Stimulated activated CD4-positive, alpha-beta T cell treated with anti-CD3 and anti-CD28 coated beads, Interleukin-1b, Interleukin-23, amount 100 ng/mL, for 24 hours (primary cell): ENCODE data around the gene CACNA1F.

Source experiments
- DNase-seq, 4 experiments: peaks; one replicate each; pipeline ENCODE4 v3.0.0-alpha.2; 2020; ENCODE audit warnings: low read depth in 4 of 4, low spot score in 1 of 4

CACNA1F gene

DNA sequence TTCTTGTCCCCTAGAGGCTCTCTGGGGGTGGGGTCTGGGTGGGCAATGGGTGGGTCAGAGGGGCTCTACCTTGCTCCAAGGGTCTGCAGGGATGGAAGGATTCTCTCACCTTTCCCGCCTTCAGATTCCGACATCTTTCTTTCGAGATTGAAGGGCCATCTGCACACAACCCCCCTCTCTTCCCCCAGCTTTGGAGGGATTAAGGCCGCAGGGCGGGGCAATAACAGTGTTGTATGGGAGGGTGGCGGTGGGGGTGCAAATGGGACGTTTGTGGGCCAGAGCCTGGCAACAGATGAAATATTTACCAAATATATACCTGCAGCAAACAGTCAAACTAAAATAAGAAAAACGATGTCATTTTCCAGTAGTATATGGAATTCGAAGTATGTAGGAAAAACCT lies at the start of gene CACNA1F:
Gene CACNA1F, minus strand, starts transcription at position 165 of the 400 bp plus-strand sequence. Its CDS starts 31 bp downstream, at position 134.
- DNase-seq, result no peak

DNA sequence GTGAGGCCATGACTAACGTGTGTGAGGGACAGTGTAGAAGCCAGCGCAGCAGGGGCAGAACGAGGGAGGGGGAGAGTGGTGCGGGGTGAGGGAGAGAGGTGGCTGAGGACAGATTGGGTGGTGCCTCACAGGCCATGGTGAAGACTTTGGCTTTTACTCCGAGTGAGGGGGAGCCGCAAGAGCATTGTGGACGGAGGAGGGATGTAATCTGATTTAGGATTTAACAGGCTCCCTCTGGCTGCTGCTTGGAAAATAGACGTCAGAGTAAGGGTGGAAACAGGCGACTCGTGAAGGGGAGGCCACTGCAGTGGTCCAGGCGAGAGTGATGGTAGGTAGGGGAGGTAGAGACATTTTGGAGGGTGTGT lies 49.5 kb upstream of the CACNA1F start:
- DNase-seq, result no peak

DNA sequence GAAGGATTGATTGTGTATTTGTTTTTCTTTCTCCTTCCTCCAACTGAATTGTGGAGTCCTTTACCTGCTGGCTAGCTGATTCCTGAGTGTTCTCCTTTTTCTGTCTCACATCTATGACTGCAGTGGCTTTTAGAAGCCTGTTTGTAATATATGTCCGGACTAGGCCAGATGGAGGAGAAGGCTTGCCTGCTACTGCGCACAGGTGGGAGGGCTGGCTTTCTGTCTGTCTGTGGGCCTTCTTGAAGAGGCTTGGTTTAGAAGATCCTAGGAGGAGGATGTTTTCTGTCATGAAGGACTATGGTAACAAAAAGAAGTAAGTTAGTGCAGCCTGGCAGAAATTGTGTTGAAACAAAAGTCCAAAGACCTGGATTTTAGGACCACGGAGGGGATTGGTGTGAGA lies 44.9 kb upstream of the CACNA1F start:
- DNase-seq, result no peak

DNA sequence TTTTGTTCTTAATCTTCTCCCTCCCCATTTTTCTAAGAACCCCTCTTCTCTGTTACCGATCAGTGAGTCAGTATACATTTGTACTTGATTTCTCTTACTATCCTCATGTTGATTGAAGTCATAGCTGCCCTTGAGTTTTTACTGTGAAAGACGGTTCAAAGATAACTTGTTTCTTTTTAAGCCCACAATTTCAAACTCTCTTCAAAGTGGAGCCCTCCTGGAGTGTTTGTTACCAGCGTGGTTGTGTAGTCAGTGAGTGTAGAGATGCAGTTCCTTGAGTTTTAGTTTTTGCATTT lies 44.3 kb upstream of the CACNA1F start:
- no peak for DNase-seq

DNA sequence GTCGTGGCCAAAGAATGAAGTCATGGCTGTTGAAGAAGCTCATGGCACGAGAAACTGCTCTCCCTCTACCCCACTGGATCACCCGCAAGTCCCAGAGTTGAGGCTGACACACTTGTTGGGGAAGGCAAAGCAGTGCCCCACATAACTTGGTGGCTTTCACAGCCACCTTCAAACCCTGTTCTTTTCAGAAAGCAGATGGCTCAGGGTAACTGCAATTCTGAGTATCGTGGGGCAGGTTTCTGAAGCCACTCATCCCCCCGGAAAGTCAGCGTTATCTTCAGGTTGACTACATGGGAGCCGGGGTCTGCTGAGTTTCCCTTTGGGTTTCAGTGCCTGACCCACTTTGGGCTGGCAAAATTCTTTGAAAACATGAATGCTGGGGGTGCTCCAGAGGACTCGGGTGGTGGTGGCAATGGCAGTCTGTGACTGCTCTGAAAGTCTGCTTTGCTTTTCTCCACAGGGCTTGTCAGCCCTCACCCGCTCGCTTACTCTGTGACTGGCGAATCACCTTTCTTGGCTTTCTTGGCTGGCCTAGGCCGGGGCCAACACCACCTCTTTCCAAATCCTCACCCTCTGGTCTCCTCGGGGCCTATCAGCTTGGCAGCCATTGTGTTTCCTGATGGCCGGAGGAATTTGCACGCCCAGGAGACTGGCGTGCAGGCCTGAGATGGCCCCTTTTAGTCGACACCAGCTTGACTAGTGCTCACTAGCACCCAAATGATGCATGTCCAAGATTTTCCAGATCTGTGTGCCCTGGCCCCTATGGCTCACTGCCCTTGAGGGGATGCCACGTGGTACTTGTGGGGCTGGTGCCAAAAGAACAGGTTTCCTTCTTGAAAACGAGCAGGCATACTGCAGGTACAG lies 43.8 kb upstream of the CACNA1F start:
- no peak for DNase-seq

DNA sequence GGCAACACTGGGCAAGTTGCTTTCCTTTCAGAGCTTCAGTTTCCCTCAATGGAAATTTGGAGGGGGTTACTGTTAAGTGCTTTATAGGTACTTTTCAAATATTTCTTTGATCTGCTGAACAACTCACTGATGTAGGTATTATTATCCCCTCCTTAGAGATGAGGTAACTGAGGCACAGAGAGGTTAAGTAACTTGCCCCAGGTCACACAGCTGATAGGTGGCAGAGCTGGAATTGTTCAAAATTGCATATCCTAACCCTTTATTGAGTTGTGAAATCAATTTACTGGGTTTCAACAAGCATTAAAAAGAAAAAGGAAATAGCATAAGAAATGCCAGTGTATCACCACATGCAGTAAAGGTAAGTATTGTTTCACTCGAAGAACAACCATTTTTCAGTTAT lies 43.1 kb upstream of the CACNA1F start:
- DNase-seq, result no peak

DNA sequence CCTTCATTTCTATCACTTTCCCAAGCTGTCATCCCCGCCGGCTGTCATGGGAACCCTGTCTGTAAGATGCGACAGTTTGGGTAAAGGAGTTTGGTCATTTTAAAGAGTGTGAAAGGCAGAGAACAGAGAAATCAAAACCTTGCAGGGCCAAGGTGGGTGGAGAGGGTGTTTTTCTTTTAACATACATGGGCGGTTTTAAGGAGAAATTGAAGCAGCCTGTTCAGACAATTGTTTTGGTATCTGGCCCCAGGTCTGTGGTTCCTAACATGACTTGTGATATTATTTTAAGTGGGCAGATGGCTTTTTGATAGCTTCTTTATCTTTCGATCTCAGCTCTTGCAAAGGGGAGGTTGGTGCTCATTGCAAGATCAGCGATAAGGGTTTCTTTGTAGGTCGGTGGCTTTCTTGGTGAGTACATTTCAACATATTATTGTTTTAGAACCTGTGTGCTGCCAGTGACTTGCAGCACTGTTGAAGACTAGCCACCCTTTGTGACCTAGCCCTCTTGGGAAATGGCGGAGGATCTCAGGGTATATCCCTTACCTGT lies 40.1 kb upstream of the CACNA1F start:
- no peak for DNase-seq

DNA sequence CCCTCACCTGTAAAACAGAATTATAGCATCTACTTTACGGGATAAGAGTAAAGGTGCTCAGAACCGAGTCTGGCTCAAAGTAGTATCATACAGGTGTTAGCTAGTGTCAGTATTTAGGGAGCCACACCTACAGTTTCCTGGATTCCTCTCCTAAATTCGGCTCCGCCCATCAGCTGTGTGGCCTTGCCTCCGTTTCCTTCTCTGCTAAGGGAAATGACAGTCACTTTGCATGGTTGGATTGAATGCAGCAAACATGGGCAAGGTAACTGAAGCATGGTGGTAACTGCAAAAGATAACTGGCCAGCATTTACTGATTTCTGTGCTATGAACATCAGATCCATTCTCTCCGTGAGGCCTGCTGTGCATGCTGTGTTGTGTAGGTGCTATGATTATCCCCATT lies 39.3 kb upstream of the CACNA1F start:
- no peak for DNase-seq

DNA sequence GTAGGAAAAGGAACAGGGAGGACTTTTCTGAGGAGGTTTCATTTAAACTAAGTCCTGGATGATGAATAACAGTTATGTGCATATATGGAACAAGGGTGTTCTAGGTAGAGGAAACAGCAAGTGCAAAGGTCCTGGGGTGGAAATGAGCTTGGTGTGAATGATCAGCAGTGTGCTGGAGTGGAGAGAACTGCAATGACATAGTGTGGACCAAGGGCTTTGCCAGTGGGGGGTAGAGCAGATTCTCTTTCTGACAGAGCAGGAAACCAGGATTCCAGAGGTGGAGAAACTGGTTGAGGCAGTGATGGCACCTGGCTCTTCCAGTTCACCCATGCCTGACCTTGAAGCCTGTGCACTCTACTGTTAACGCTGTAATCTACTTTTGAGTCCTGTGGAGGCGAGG lies 38.2 kb upstream of the CACNA1F start:
- no peak for DNase-seq

DNA sequence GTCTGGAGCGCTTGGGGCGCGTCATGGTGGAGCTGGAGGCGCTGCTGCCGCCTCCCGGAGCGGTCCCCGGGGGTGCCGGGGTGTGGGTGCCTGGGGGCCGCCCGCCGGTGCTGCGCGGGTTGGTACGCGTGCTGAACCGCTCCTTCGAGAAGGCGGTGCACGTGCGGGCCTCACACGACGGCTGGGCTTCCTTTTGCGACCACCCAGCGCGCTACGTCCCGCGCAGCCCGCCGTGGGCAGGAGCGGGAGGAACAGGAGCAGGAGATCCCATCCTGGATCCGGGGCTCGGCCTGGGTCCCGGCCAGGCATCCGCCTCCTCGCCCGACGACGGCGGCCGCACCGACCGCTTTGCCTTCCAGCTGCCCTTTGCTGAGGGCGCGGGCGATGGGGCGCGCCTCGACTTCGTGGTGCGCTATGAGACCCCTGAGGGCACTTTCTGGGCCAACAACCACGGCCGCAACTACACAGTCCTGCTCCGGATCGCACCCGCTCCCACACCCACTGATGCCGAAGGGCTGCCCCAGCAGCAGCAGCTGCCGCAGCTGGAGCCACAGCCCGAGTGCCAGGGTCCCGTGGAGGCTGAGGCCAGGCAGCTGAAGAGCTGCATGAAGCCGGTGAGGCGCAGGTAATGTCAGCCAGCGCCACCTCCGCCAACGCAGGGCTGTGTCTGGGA lies 37.2 kb upstream of the CACNA1F start:
- DNase-seq, result no peak

DNA sequence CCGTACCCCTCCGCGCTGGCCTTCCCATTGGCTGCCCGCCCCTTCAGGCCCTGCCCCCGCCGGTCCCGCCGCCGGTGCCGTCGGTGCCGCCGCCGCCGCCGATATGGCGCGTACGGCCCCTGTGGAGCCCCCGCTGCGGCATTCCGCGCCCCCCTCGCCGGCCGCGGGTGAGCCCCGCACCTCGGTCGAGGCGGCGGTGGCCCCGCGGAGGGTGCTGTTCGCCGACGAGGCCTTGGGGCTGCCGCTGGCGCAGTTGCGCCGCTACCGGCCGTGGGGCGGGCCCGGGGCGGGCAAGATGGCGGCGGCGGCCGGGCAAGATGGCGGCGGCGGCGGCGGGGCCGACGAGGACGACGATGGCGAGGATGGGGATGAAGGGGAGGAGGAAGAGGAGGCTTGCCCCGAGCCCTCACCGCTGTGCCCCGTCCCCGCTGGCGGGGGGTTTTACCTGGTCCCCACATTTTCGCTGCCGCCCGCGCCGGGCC lies 36.7 kb upstream of the CACNA1F start, which contains the start of gene PPP1R3F:
Gene PPP1R3F, plus strand, starts transcription at position 27 of the 482 bp plus-strand sequence. Its CDS starts 77 bp downstream, at position 104.
- no peak for DNase-seq

DNA sequence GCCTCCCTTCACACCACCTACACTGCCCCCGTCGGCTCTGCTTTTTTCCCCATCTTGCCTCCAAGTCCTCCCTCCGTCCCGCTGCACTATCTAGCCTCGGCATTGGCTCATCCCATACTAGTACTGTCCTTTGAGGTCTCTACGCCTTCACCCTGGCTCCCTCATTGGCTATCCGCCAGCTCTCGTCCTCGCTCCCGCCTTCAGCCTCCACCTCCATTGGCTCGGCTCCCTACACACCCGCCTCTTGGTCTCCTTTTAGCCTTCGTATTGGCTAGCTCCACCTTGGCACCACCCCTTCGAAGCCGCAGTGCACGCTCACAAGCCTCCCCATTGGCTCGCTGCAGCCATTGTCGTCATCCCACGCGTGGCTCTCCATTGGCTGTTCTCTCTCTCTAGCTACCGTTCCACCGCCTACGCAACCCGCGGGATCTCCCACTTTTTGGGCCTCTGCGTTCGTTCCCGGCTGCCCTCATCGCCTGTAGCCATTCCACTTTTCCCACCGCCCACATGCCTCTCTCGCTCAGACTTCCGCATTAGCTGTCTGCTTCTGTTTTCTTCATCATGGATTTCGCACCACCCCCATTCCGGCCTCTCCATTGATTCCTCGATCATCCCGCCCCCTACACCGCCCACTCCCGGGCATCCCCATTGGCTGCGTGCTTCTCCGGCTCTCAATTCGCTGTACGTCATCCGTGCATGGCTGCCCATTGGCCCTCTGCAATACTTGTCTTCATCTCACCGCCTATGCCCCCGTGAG lies 36.0 kb upstream of the CACNA1F start:
- peak; percentile 78 to 90 (median 86) for DNase-seq

DNA sequence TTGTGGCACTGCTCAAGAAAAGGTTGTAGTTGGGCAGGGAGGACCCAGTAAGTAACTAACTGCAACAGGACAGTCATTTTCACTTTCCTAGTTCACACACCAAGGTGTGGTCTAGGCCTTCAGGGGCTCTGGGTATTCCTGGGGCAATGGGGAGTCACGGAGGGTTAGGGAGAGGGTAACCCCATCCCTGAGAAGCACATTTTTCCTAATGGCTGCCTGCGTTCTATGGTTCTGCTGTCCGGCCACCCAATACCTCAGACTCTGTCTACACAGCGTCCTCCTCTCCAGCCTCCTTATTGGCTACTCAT lies 35.5 kb upstream of the CACNA1F start:
- no peak for DNase-seq

DNA sequence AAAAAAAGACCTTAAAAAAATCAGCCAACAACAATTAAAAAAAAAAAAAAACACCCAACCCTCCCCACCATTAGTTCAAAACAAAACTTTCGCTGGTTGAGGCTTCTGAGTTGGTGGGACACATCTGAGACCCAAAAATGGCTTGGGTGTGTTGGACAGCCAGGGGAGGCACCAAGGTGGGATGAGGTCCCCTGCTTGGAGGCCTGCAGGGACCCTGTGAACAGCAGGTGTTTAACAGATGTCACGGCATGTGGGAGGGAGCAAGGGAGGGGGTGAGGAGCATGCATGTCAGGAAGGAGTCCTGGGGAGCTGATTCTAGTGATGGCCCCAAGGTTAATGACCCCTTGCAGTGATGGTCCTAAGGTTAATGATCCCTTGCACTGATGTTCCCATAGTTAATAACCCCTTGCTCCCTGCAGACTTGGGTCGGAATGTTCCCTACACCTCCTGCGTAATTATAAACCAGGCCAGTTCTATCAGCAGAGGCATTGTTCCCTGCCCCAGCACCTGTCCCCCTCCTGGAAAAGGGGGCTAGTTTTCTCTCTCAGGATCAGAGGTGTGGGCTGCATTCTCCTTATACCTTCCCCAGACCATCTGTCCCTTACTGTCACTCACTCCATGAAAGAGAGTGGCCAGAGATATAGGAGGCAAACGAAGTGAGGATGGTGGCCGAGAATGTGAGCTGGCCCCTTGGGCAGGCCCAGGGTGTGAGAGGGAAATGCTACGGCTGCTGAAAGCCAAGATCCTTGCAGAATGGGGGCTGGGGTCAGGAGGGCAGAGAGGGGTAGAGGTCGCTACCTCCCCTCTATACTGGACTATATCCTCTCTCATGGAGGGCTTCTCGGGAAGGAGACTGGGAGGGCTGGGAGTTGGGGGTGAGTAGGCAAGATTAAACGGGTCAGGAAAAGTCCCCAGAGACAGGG lies 33.6 kb upstream of the CACNA1F start:
- no peak for DNase-seq

DNA sequence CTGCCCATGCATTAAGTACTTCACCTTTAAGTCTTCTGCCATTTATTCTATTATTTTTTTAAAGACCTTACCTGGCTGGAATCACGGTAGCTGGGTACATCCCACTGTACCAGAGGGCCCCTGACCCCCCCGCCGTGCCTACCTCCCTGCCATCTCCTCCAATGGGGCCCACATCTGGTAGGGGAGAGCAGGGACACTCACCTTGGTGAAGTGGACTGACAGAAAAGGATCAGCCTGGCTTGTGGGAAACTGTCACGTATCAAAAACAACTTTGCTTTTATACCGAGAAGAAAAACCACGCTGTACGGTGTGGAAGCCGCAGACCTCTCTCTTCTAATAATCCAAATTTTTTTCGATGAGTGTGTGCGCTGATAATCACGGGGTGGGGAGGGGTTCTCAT lies 31.3 kb upstream of the CACNA1F start, which contains the start of gene FOXP3:
Gene FOXP3, minus strand, starts transcription at position 251 of the 400 bp plus-strand sequence. CDS start 6,205 bp downstream, outside the sequence.
- DNase-seq, result no peak

DNA sequence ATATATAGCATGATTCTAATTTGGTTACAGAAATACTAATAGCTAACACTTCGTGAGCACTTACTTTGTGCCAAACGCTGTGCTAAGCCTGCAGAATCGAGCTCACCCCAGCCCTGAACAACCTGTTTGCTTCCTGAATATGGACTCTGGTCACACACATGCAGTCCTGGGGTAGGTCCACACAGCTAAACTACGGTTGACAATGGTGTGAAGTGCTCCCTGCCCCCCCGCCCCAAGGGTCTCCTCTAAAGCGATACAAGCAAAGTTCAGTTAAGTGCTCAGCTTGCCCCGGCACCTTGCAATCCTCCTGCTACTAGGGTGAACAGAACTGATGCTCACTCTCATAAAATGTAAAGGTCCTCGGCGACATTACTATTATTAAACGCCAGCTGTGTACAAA lies 30.5 kb upstream of the CACNA1F start:
- no peak for DNase-seq

DNA sequence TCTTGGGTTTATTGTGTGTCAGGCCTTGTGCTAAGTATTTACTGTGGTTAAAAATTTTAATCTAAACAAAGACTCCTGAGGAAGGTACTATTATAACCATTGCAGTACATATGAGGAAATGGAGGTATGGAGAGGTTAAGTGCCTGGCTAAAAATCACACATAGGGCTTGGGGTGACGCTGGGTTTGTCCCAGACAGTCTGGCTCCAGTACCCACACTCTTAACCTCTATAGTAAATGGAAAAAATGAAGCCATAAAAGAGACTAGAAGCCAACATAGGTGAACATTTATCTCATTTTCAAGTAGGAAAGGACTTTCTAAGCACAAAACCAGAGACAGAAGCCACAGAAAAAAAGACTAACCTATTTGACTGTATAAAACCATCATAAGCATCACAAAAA lies 29.5 kb upstream of the CACNA1F start:
- DNase-seq, result no peak

DNA sequence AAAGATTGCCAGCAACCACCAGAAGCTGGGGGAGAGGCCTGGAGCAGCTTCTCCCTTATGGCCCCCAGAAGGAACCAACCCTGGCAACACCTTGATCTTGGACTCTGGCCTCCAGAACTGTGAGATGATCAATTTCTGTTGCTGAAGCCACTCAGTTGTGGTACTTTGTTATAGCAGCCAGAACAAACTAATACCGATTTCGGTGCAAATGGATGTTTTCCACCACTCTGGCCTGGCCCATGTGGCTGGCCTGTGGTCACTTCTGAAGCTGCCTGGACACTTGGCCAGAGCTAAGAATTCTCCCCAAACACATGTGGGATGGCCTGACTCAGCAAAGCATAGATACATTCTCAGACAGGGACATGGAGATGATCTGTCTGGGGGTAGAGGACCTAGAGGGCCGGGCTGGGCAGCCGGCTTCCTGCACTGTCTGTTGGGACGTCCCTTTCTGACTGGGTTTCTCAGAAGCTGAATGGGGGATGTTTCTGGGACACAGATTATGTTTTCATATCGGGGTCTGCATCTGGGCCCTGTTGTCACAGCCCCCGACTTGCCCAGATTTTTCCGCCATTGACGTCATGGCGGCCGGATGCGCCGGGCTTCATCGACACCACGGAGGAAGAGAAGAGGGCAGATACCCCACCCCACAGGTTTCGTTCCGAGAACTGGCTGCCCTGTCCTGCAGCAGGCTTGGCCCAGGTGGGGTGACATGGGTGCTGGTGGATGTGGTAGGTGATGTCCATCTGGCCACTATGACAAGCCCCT lies 27.3 kb upstream of the CACNA1F start:
- no peak for DNase-seq

DNA sequence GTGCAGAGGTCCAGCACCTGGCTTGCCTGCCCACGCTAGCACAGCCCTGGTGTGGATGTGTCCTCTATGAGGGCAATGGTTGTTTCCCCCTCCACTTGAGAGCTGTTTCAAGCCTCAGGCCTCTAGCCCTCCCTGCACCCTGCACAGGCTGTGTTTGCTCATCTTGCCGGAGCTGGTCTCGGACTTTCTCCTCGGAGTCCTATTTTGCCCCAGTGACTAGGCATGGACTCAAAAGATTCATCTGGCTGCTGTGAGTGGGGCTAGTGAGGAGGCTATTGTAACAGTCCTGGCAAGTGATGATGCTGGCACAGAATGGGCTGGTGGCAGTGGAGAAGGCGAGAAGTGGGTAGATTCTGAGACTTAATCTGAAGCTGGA lies 25.6 kb upstream of the CACNA1F start:
- DNase-seq, result no peak
